ENCODE data around the gene GNG12.

DNA sequence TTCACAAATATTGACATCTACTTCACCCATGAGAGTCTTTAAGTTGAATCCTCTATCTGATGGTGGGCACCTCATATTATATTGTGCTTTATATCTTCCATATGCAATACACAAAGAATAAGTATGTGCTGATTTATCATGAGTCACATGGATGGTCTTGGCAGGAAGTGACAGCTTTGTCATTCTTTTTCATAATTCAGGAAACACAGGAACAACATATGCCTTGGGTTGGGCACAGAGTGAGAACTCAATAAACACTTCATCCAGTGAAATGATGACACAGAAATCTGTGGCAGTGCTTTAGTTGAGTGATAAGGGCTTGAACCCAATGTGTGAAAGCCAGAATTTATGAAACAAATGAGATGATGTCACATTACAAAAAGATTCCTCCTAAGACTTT is 107.0 kb downstream of the GNG12 start:
- TF ChIP-seq, protein P1, sequence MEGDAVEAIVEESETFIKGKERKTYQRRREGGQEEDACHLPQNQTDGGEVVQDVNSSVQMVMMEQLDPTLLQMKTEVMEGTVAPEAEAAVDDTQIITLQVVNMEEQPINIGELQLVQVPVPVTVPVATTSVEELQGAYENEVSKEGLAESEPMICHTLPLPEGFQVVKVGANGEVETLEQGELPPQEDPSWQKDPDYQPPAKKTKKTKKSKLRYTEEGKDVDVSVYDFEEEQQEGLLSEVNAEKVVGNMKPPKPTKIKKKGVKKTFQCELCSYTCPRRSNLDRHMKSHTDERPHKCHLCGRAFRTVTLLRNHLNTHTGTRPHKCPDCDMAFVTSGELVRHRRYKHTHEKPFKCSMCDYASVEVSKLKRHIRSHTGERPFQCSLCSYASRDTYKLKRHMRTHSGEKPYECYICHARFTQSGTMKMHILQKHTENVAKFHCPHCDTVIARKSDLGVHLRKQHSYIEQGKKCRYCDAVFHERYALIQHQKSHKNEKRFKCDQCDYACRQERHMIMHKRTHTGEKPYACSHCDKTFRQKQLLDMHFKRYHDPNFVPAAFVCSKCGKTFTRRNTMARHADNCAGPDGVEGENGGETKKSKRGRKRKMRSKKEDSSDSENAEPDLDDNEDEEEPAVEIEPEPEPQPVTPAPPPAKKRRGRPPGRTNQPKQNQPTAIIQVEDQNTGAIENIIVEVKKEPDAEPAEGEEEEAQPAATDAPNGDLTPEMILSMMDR (IDR thresholded peaks at IDR 0.05), result no peak
- no peak for TF ChIP-seq POLR2A (IDR thresholded peaks at IDR 0.05)
- no peak for TF ChIP-seq POLR2AphosphoS5 (IDR thresholded peaks at IDR 0.05)
- peak in 2 of 4 donors; percentile 5 to 68 for TF ChIP-seq EP300 (IDR thresholded peaks at IDR 0.05)

Data from upper lobe of left lung (tissue), 4 donors.